Activated CD4-positive, CD25-positive, alpha-beta regulatory T cell treated with anti-CD3 and anti-CD28 coated beads, Interleukin-2, amount 50 U/mL, for 24 hours (primary cell): ENCODE data around the gene IGF2R.
A peak's percentile ranks its signal among the peaks of the same experiment; 100 is the strongest.
"Not testable (repeated sequence)": the region's sequence is repeated elsewhere in the genome, so short reads cannot be mapped to it uniquely, and the experiment has no call there.

Source experiments
- ATAC-seq, 2 donors: fragments of 150-1000 bp; cut with Tn5 transposase; one replicate each; pipeline ENCODE4 v1.10.0; 2021; ENCODE audit warnings: mild to moderate bottlenecking in 1 of 2, moderate library complexity in 1 of 2

Gene IGF2R

GRCh38 chr6:160102956-160103824, 134.3 kb downstream of the IGF2R start:
- ATAC-seq = peak in 1 of 2 donors; percentile 20

- ATAC-seq = no peak
Measured at GRCh38 chr6:160103825-160104100, 134.9 kb downstream of the IGF2R start.

- ATAC-seq = no peak
Measured at GRCh38 chr6:160104821-160105517, 136.1 kb downstream of the IGF2R start.

GRCh38 chr6:160106010-160106409, 137.1 kb downstream of the IGF2R start:
- ATAC-seq = no peak

GRCh38 chr6:160106701-160107100, 137.8 kb downstream of the IGF2R start:
- ATAC-seq = no peak

- ATAC-seq = no peak
Measured at GRCh38 chr6:160108077-160108476, 139.2 kb downstream of the IGF2R start.

- ATAC-seq = no peak
Measured at GRCh38 chr6:160110586-160111123, 141.8 kb downstream of the IGF2R start.

GRCh38 chr6:160111806-160112205, 142.9 kb downstream of the IGF2R start:
- ATAC-seq = no peak

GRCh38 chr6:160112628-160113299, 143.9 kb downstream of the IGF2R start:
- ATAC-seq = no peak

GRCh38 chr6:160114536-160114935, 145.7 kb downstream of the IGF2R start:
- ATAC-seq = not testable (repeated sequence)

GRCh38 chr6:160115421-160115820, 146.5 kb downstream of the IGF2R start:
- no peak for ATAC-seq

- no peak for ATAC-seq
Measured at GRCh38 chr6:160116411-160116810, 147.5 kb downstream of the IGF2R start.

- no peak for ATAC-seq
Measured at GRCh38 chr6:160117137-160117536, 148.3 kb downstream of the IGF2R start.

- ATAC-seq = no peak
Measured at GRCh38 chr6:160118620-160119229, 149.8 kb downstream of the IGF2R start.

- ATAC-seq = no peak
Measured at GRCh38 chr6:160120087-160120486, 151.2 kb downstream of the IGF2R start.

- no peak for ATAC-seq
Measured at GRCh38 chr6:160121558-160121957, 152.7 kb downstream of the IGF2R start, which contains the start of gene SLC22A1. SLC22A1 (plus strand) TSS chr6:160121815; CDS start chr6:160121936, 121 bp downstream.

- no peak for ATAC-seq
Measured at GRCh38 chr6:160121981-160122380, 153.1 kb downstream of the IGF2R start.

GRCh38 chr6:160122744-160123143, 153.9 kb downstream of the IGF2R start:
- no peak for ATAC-seq

- no peak for ATAC-seq
Measured at GRCh38 chr6:160124007-160124406, 155.1 kb downstream of the IGF2R start.

GRCh38 chr6:160124605-160125004, 155.7 kb downstream of the IGF2R start:
- ATAC-seq = no peak

- ATAC-seq = not testable (repeated sequence)
Measured at GRCh38 chr6:160125105-160125504, 156.2 kb downstream of the IGF2R start.

- ATAC-seq = no peak
Measured at GRCh38 chr6:160127270-160128124, 158.6 kb downstream of the IGF2R start.
